GM12892 (cell line): Measurements from ENCODE around the gene FN1.

Experiments used
- POLR2A ChIP-seq: IDR thresholded peaks from 2 replicates; pipeline ENCODE4 v1.6.1; 2011; ENCODE audit warnings: low read depth, low read length, control low read depth
- POLR2AphosphoS5 ChIP-seq: IDR thresholded peaks from 2 replicates; pipeline ENCODE4 v1.6.1; 2011; ENCODE audit warnings: low read depth, low read length, control low read depth
- TAF1 ChIP-seq: IDR thresholded peaks from 2 replicates; pipeline ENCODE4 v1.6.1; 2011; ENCODE audit warnings: low read depth, mild to moderate bottlenecking, control low read depth, low read length, borderline replicate concordance

GRCh38 chr2:215363461-215364156, 72.3 kb downstream of the FN1 start:
- TF ChIP-seq POLR2AphosphoS5 (no peak), POLR2A (no peak), TAF1 (no peak)
